Uterus (tissue), 2 donors: ENCODE results near the gene ASAP2.

Source experiments
- CTCF ChIP-seq, 4 experiments: fragments of 200-600 bp in 2 of 4; fragments of 450-650 bp in 2 of 4; sonication (generic) in 2 of 4; IDR thresholded peaks; one replicate each; pipeline ENCODE4 v1.5.1; 2016 to 2019; ENCODE audit warnings: antibody characterized with exemption in 4 of 4, mild to moderate bottlenecking in 2 of 4, moderate library complexity in 1 of 4
- POLR2A ChIP-seq, 2 donors: fragments of 450-650 bp; IDR thresholded peaks; one replicate each; pipeline ENCODE4 v1.6.1; 2016; ENCODE audit warnings: antibody characterized with exemption in 2 of 2, mild to moderate bottlenecking in 1 of 2, moderate library complexity in 1 of 2

- TF ChIP-seq CTCF (IDR thresholded peaks at IDR 0.05) (no peak), POLR2A (IDR thresholded peaks at IDR 0.05) (no peak)
Measured at GRCh38 chr2:9417725-9418124, 211.1 kb downstream of the ASAP2 start.
